Cerebellar cortex (tissue), 1 donor: ENCODE measurements around the gene GPN2.
"Not testable (repeated sequence)": the region's sequence is repeated elsewhere in the genome, so short reads cannot be mapped to it uniquely, and the experiment has no call there.

Experiments
- DNase-seq: peaks from one replicate; pipeline ENCODE4 v3.0.0-alpha.2; 2015; ENCODE audit warnings: low spot score

The GPN2 gene

DNA sequence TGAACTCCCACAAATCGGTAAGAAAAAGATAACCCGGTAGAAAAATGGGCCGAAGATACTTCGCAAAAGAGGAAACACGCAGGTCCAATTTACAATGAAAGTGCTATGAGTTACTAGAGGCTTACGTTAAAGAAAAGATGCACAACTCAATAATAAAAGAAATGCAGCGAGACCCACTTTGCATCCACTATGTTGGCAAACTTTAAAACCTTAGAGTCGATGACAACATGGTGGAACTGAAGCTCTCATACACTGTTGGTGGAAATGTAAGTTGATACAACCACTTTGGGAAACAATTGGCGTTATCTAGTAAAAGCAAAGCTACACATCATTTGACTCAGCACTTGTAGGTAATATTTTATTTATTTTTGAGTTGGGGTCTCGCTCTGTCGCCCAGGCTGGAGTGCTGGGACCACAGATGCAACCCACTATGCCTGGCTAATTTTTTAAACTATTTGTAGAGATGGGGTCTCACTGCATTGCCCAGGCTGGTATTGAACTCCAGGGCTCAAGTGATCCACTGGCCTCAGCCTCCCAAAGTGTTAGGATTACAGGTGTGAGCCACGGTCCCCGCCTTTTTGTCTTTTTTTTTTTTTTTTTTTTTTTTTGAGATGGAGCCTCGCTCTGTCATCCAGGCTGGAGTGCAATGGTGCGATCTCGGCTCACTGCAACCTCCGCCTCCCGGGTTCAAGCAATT lies 10.9 kb upstream of the GPN2 start:
- no peak for DNase-seq

DNA sequence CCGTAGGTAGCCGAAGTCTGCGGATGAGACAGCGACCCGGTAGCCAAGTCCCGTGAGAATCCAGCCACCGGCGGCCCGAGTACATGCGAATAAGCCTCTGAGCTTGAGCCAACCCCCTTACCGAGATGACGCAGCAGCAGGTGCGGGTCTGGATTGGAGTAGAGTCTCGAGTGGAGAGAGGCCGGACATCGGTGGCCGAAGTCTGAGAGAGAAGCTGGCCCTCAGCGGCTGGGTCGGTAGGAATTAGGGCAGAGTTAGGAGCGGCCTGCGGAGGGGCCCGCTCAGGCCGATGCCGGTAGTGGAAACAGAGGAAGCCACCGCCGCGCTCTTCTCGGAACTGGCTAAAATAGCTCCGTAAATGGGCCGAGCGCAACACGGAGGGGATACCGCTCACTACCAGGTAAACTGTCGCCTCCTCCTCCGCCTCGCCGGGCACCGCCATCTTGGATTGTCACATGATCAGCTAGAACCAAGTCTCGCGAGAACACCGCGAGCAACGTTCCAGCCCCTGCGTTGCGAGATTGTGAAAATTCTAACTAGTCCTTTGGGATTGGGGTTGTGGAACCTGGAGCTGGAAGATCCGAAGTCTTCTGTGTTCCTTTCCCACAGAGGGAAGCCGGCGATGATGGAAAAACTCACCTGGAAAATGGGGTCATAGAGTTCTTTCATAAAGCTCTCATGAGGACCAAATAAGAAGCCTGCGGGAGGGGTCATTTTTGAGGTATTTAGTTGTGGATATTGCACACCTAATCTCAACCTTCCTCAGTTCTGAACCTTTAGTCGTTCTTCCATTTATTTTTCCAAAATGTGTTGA lies 10.1 kb upstream of the GPN2 start, which contains the start of gene GPATCH3:
Gene GPATCH3 (minus strand): TSS at position 467 of the 814 bp plus-strand sequence. CDS start 25 bp downstream, at position 442.
- DNase-seq = peak; percentile 94

DNA sequence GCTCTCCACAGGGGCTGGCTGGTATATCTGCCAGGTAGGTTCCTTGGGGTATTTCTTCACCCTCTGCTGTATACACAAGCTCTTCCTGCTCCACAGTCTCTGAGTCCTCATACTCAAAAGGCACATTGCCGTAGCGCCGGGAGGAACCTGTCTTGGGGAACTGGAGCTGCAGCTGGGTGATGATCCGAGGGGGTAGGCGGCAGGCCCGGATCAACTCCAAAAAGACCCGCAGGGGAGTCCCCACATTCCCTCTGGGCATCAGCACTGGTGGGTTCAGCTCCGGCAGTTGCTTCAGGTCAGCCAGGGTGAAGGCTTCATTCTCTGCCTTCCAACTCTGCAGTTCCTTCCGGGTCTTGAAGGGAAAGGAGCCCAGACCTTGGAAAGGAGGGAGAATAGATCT lies 7.3 kb upstream of the GPN2 start:
- no peak for DNase-seq

DNA sequence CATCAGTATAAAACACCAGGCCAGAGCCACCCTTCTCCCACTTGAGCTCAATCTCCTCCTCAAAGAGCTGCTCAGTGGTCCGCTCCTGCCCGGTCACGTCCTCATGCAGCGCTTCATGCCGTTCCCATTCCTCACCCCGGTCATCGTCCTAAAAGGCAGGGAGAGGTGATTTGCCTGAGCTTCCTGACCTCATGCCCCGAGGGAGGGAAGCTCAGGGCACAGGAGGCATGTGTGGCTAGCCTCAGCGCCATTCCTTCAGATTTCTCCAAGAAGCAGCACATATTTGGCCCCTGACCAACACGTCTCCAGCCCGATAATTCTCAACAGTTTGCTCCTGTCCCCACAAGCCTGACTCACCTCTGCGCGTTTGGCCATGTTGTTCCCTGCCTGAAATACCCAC lies 4.2 kb upstream of the GPN2 start:
- DNase-seq = no peak

DNA sequence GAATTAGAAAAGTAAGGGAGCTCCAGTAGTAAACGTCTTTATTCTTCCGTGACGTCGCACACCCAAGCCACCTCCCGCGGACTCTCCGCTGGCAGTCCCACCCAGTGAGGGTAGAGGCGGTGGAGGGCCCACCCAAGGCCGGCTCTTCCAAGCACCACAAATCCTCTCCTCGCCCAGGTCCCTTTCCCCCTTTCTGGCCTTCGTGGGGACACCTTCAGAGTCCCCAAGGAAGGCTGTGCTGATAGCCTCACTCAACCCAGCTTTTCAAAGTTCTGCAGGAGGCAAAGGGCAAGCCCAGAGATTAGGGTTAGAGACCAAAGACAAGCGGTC lies 349 bp upstream of the GPN2 start:
- no peak for DNase-seq

DNA sequence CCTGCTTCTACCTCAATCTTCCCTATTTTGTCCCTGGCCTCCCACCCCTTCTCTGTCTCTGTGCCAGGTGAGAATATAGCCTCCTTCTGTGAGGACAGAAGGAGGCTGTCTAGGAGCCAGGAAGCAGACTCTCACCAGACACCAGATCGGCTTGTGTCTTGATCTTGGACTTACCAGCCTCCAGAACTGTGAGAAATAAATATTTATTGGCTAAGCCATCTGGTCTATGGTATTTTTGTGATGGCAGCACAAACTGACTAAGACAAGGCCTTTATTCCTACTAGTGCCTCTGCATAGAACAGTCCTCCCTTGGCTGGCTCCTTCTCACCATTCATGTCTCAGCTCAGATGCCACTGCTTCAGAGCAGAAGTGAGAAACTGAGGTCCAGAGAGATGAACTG lies 1.9 kb downstream of the GPN2 start:
- no peak for DNase-seq

DNA sequence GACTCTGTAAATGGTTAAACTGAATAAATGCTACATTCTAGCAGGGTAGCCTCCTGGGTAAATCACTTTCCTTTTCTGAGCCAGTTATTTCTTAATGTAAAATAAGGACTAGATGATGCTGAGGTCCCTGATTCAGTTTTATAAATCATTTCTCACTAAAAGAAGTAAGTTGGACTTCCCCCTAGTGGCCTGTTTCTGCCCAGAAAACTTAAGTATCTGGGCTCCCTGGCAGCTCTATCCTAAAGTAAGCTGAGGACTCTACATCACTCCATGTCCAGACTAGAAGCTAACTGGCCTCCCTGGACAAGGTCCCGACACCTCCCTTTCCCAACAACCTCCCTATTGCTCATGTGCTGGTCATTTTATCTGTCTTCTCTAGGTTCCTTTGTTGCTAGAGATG lies 3.0 kb downstream of the GPN2 start:
- DNase-seq = peak; percentile 37

DNA sequence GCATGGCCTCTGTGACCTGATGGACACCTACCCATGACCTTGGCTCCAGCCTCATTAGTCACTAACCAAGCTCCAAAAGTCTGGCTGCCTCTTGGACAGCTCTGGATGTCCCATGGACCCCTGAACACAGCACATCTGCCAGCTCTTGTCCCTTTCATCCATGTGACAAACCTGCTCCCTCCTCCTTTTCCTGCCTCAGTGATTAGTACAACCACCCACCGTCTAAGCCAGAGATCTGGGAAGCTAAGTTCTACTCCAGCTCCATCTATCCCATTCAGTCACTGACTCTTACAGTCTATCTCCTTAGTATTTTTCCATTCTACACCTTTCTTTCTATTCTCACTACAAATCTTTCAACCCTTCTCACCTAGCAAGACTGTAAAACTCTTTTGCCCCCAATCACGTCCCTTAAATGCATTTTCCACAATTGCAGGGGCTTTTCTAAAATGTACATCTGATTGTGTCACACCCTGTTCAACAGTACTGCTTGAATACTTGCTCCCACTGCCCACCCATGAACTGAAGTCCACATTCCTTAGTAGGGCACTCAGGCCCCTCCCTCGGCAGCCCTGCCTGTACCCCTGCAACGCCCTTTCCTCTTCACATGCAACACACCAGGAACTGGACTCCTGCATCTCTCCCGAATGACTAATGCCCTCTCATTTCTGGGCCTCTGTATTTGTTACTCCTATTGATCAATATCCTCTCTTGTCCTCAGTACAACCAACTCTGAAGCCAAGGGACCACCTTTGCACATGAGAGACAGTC lies 7.2 kb downstream of the GPN2 start:
- DNase-seq = no peak

DNA sequence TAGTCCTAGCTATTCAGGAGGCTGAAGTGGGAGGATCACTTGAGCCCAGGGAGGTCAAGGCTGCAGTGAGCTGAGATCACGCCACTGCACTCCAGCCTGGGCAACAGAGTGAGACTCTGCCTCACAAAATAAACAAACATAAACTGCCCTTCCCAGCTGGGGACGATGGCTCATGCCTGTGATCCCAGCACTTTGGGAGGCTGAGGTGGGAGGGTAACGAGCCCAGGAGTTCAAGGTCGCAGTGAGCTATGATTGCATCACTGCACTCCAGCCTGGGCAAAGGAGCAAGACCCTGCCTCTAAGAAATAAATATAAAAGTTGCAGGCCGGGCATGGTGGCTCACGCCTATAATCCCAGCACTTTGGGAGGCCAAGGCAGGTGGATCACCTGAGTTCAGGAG lies 8.5 kb downstream of the GPN2 start:
- not testable (repeated sequence) for DNase-seq

DNA sequence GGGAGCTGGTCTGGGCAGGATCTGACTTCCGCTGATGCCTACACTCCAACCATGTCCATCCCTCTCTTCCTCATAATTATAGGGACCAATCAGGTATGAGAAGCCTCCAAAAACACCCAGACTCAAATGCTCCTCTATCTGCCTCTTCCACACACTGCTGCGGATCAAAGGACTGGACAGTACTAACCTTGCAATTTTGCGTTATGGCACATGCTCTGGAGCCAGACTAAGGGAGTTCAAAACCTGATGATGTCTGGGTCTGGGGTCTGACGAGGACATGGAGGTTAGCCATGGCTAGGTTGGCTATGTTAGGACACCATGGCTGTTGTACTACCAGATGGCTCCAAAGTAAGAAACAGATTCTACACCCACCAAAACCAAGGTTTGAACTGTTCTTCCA lies 10.3 kb downstream of the GPN2 start:
- no peak for DNase-seq

DNA sequence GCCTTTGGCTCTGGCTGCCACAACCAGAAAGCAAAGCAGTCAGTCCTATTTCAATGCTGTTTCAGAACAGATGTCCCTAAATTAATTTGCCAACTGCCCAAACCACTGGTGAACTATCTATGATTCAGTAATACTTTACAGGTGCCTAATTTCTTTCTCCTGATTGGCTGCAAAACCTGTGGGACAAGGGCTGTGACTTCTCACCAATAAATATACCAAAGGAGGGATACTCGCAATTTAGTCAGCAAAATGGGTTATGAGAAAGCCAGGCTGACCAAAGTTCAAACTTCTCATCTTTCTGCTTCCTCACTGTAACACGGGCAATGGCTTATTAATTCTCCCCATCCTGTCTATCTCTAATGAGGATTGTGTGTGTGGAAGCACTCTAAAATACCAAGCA lies 12.8 kb downstream of the GPN2 start:
- DNase-seq = no peak

DNA sequence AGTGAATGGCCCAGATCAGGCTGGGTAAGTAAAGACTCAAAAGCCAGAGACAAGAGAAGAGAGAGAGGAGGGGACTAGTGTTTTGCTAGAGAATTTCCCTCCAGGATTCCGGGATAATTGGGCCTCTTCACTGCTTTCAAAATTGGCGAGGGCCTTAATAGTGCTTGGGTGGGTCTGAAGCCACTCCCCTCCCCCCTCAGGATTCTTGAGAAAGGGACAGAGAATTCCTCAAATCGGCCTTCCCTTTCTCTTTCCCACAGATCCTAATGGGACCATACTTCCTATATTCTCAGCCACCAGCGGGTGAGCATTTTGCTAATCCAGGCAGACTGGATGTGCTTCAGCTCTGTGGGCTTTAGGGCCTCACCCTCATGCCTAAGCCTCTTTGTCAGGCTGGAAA lies 15.2 kb downstream of the GPN2 start:
- DNase-seq = no peak

DNA sequence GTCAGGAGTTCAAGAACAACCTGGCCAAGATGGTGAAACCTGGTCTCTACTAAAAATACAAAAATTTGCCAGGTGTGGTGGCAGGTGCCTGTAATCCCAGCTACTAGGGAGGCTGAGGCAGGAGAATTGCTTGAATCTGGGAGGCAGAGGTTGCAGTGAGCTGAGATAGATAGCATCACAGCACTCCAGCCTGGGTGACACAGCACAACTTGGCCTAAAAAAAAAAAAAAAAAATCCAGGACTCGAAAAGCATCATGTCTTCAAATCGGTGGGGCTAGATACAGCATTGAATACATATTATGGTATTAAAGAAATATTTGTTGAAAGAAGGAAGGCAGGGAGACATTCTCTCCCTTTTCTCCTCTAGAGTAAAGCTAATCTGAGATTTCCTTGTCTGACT lies 17.0 kb downstream of the GPN2 start:
- DNase-seq = not testable (repeated sequence)

DNA sequence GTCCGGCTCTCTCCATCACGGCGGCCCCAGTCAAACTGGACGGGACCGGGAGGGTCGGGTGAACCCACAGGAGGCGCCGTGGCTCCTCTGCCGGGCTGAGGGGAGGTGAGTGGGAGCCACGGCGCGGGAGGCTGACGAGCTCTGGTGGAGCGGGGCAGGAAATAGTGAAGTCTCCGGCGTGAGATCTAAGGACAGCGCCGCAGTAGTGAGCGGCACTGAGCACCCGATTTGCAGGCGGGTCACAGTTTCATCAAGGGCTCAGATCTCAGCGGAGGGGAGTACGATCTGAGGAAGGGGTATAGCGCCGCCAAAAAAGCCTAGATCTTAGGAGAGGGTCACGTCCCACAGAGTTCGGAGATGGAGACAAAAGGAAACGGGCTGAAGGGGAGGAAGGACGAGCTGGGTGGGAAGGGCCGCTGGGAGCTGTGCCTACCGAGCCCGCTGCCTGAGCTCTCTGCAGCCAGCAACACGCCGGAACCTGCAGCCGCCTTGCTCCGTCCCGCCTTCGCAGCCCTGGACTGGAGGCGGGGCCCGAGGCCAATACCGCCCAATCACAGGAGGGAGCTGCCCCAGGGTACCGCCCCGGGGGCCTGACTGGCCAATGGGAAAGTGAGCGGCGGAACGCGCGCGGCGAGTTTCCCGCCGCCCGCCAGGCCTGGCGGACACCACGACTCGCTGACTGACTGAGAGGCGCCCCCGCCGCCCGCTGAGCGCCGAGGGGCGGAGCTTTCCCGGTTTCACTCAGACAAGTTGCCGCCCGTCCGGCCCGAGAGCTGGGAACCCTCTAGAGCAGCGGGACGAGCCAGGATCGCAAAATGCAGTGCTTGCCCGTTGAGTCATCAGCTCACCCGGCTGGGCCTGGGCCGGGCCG lies 25.2 kb downstream of the GPN2 start:
- peak; percentile 97 for DNase-seq

DNA sequence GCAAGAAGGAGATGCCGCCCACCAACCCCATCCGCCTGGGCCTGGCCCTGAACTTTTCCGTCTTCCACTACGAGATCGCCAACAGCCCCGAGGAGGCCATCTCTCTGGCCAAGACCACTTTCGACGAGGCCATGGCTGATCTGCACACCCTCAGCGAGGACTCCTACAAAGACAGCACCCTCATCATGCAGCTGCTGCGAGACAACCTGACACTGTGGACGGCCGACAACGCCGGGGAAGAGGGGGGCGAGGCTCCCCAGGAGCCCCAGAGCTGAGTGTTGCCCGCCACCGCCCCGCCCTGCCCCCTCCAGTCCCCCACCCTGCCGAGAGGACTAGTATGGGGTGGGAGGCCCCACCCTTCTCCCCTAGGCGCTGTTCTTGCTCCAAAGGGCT lies 26.4 kb downstream of the GPN2 start:
- no peak for DNase-seq

DNA sequence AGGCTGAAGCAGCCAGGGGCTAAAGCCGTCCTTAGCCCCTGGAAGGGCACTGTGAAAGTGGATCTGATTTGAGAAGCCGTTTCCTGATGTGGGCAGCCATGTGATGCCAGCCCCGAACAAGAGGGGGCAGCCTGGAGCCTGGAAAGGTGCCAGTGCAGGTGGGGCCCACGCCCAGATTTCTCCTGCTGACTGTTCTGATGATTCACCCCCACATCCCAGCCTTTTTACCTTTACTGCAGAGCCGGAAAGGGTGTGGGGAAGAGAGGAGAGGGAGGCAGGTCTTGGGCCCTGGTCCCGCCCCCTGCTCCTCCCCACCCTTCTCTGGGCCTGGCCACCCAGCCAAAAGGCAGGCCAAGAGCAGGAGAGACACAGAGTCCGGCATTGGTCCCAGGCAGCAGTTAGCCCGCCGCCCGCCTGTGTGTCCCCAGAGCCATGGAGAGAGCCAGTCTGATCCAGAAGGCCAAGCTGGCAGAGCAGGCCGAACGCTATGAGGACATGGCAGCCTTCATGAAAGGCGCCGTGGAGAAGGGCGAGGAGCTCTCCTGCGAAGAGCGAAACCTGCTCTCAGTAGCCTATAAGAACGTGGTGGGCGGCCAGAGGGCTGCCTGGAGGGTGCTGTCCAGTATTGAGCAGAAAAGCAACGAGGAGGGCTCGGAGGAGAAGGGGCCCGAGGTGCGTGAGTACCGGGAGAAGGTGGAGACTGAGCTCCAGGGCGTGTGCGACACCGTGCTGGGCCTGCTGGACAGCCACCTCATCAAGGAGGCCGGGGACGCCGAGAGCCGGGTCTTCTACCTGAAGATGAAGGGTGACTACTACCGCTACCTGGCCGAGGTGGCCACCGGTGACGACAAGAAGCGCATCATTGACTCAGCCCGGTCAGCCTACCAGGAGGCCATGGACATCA lies 27.1 kb downstream of the GPN2 start, which contains the start of gene SFN:
Gene SFN (plus strand): TSS at position 369 of the 904 bp plus-strand sequence. CDS start 64 bp downstream, at position 433.
- peak; percentile 71 for DNase-seq

DNA sequence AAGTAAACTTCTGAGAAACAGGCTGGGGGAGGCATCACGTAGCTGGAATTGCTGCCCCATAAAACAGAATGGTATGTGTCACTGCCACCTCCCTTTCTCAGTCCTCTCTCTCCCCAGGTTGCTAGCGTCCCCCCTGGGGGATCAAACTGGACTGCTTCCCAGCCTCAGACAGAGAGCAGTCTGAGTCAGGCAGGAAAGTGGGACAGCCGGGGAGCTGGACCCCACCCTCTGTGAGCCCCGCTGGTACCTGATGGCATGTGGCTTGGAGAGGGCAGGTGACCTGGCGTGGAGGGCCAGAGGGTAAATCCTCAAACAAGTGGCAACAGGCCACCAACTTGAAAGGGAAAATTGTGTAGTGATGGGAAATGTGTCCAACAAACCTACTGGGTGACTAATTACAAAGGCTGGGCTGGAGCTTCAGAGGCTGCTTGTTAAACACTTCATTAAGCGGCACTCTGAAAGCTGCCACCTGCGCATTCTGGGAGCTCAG lies 28.1 kb downstream of the GPN2 start:
- peak; percentile 48 for DNase-seq

DNA sequence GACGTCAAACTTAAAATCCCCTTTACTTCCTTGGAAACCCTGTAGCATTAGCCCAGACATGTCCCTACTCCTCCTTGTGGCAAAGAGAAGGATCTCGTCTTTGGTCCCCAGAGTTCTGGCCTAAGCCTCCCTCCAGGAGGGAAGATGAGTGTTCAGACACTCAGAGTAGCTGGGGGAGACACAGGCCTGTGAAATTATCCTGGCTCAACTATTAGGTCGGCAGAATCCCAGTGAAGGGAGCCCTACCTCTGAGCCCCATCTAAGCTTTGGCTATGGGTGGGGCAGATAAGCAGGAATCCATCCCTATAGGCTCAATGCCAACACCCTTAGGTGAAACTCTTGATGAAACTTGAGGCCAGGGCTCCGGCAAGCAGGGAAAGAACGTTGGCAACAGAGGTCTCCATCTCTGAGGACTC lies 28.8 kb downstream of the GPN2 start:
- DNase-seq = no peak

DNA sequence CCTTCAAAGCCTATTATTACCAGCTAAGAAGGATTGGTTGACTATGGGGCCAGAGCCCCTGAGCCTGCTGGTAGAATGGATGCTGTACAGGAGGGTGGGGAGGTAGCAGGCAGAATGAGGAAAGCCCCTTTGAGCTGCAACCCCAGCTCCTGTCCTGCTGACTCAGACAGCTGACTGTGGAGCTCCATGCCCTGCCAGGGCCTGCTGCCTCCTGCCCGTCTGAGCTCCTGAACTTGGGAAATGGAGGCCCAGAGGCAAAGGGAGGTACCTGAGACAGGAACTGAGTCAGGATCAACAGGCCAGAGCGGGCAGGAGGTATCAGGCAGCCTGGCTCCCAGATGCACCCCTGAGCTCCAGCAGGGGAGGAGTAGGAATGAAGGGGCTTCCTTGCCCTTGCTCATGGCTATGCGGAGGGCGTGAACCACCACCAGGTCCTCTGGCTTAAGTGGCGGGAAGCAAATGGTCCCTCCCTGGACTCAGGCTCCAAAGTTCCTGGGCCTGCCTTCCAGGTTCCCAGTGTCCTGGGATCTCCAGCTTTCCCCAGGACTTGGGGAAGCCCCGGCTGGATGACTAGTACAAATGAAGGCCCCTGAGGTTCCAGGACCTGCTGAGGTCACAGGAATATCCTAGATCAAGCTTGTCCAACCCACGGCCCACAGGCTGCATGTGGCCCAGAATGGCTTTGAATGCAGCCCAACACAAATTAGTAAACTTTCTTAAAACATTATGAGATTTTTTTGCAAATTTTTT lies 31.0 kb downstream of the GPN2 start:
- no peak for DNase-seq

DNA sequence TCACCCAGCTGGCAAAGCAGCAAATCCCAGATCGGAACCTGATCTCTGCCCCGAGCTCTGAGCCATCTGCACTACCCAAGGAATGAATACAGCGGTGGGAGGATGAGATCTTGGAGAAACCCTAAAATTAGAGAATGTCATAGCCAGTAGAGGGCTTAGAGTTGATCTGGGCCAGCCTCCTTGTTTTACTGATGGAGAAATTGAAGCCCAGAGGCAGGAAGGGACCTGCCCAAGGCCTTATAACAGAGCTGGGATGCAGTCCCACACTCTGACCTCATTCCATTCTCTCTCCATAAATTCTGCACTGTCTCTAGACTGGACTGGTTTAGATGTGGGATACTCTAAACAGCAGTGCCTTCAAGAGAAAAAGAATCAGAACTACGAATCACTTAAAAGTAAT lies 31.9 kb downstream of the GPN2 start:
- DNase-seq = no peak
